ENCODE results near the gene CHMP2B. TPM values are rescaled to one million over a fixed set of nuclear protein-coding genes. Genes with fewer than 3 reads are reported as not detected.

CHMP2B gene, protein sequence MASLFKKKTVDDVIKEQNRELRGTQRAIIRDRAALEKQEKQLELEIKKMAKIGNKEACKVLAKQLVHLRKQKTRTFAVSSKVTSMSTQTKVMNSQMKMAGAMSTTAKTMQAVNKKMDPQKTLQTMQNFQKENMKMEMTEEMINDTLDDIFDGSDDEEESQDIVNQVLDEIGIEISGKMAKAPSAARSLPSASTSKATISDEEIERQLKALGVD
- 76.8 to 95.8 TPM (median 85.8 TPM) in 5 replicates for total RNA-seq (2022; extraction: Qiagen RNA extraction; ENCODE audit: low read depth)

GRCh38 chr3:87227104-87227834, at the start of gene CHMP2B:
Gene CHMP2B (plus strand): TSS chr3:87227309. CDS start chr3:87227523, 214 bp downstream.

DNA sequence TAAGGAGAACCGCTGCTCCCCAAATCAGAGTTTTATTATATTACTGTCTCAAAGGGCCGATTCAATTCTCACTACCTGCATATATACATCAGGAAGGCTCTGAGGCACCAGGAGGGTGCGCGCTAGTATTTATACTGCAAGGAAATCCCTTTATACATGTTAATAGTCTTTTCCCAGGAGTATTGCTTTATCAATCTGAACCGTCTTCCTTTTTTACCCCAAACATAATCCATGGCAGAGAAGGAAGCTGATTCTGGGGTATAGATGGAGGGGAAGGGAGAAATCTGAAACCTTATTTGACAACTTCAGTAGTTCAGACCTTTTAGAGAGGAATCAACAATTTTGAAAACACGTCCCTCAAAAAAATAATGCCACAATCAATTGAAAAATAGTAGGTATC, 49.4 kb downstream of the CHMP2B start, which contains the start of gene POU1F1:
Gene POU1F1 (minus strand): TSS at position 101 of the 400 bp plus-strand sequence. CDS start 122 bp downstream, outside the sequence.

Other genes starting within 250 kb of the CHMP2B start
- gene VGLL3, start 236.2 kb upstream of the CHMP2B start, total RNA-seq (2022; extraction: Qiagen RNA extraction; ENCODE audit: low read depth): 2.4 to 8.8 TPM (median 7.3 TPM) in 5 replicates
- not detected in 5 replicates for gene POU1F1, start 49.3 kb downstream of the CHMP2B start, total RNA-seq (2022; extraction: Qiagen RNA extraction; ENCODE audit: low read depth)